Activated CD4-positive, CD25-positive, alpha-beta regulatory T cell treated with anti-CD3 and anti-CD28 coated beads, Interleukin-2, amount 50 U/mL, for 72 hours (primary cell): ENCODE measurements around the gene FCGR3B.
"Not testable (repeated sequence)": the region's sequence is repeated elsewhere in the genome, so short reads cannot be mapped to it uniquely, and the experiment has no call there.

Source experiments
- DNase-seq: peaks from one replicate; pipeline ENCODE4 v3.0.0; 2021

Gene FCGR3B

DNA sequence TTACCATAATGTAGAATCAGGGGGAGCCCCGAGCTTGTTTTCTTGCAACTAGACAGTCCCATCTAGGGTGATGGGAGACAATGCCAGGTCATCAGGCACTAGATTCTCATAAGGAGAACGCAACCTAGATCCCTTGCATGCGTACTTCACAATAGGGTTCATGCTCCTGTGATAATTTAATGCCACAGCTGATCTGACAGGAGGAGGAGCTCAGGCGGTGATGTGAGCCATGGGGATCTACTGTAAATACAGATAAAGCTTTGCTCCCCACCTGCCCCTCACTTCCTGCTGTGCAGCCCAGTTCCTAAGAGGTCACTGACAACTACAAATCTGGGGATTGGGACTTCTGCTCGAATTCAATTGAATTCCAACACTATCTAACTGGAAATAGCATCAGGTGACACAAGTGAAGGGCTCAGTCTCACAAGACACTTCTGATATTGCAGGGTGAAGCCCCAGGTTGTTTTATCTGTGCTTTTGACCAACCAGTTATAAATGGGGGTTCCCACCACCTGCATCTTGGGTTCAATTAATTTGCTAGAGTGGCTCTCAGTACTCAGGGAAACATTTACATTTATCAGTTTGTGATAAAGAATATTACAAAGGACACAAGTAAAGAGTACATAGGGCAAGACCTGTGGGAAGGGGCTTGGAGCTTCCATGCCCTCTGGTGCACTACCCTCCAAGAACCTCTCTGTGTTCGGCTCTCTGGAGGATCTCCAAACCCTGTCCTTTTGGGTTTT, 7.4 kb upstream of the FCGR3B start:
- DNase-seq, result not testable (repeated sequence)

DNA sequence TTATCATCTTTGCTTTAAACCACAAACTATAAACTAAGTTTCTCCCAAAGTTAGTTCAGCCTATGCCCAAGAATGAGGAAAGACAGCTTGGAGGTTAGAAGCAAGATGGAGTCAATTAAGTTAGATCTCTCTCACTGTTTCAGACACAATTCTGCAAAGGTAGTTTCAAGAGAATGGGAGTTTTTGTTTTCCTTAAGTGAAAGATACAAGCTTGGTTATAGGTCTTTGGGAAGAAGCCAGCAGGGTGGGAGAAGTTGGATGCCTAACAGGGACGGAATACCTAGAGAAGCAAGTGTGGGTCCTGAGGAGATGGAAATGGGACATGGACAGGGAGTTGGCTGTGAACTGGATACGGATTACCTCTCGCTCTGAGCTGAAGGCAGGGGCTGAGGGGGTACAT, 6.0 kb upstream of the FCGR3B start:
- not testable (repeated sequence) for DNase-seq

DNA sequence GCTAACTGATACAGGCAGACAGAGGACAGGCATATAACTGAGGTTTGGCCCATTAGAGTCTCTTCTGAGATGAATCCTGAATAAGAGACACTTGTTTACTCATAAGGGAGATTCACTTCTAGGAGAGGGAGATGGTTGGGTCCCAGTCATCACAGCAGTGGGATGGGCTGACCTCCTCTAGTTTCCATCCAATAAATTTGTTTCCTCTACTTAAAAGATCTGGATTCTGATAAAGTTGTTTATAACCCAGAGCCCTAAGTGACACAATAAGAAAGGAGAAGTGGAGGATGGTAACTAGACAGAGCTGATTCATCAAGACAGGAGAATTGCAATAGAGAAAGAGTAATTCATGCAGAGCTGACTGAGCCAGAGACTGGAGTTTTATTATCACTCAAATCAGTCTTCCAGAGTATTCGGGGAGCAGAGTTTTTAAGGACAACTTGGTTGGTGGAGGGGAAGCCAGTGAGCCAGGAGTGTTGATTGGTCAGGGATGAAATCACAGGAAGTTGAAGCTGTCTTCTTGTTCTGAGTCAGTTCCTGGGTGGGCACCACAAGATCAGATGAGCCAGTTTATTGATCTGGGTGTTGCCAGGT, 5.3 kb upstream of the FCGR3B start:
- DNase-seq, result not testable (repeated sequence)

DNA sequence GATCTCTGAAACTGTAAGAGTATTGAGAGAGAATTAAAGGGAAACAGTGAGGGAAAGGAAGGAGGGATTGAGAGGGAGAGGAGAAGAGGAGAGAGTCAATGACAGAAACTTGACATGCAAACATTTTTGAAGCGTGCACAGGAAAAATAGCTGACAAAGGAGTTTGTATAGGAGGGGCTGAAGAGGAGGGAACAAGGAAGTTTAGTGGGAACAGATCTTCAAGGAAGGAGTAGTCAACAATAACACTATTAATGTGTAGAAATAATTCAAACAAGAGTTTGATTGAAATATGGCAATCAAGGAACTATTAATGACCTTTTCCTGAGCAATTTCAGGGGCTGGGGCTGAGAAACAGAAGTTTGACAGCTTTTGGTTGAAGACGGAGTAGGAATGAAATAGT, 4.0 kb upstream of the FCGR3B start:
- not testable (repeated sequence) for DNase-seq

DNA sequence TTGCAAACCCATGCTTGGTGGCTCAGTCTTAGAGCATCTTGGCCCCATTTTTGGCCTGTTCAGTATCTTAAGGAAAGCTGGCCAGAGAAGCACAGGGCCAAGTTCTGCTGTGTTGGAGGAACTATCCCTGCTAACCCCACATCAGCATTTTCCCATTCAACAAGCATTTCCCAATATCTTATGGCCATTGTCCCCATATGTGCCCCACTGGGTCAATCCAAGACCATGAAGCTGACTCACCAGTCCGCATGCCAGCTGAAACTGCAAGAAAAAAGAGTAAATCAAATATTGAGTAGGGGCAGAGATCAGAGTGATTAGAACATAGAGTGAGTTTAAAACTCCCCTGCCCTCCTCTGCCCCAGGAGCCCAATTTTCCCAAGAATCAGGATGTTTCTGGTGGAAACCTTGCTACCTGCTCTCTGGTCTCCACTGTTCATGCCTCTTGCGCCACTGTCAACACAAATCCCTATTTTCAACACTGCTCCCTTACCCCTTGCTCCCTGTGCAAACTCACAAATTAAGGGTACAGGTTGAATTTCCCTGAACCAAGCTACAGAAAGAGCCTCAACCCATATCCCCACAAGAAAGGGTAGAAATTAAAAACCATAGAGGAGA, 741 bp downstream of the FCGR3B start:
- not testable (repeated sequence) for DNase-seq

DNA sequence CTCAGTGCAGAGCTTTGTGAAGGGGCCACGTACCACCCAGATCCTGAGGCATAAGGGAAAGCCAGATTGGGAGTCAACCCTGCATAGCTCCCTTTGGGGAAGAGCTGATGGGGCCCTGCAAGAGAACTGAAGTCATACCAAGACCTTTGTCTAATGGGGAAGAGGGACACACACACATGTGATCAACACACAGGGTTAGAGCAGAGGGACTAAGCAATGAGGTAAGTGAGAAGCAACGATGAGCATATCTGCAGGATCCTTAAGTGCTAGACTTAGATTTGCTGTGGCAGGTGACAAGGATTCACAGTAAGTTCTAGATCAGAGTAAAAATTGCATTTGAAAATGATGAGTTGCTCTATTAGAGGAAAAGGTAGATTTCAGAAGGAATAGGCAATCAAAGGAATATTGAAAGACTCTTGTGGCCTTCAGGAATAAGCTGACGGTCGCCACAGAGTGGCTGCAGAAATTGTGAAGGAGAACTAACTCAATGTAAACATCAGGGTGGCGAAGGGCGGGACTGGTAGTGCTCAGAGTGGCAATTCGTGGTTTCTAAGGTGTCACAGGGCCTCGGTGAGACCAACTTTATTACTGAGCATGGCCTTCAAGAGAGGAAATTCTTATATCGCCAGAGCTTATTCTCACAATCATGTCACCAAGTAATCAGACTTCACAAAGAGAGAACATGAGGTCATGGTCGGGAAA, 4.4 kb downstream of the FCGR3B start:
- not testable (repeated sequence) for DNase-seq

DNA sequence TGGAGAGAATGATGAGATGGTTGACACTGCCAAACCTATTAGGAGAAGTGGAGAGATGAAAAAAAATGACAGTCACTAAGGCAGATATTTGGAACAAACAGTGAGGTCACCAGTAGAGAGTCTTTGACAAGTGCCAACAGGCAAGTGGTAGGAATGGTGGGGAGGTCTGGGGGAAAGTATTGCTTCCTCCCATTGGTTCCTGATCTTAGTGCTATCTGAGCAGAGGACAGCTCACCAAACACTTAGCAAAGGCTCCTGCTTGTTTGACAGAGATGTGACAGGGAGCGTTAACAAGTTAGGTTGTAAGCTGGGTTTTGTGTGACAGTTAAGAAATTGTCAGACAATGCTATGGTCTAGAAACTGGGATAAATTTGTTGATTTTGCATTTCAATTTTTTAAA, 6.4 kb downstream of the FCGR3B start:
- DNase-seq, result not testable (repeated sequence)

DNA sequence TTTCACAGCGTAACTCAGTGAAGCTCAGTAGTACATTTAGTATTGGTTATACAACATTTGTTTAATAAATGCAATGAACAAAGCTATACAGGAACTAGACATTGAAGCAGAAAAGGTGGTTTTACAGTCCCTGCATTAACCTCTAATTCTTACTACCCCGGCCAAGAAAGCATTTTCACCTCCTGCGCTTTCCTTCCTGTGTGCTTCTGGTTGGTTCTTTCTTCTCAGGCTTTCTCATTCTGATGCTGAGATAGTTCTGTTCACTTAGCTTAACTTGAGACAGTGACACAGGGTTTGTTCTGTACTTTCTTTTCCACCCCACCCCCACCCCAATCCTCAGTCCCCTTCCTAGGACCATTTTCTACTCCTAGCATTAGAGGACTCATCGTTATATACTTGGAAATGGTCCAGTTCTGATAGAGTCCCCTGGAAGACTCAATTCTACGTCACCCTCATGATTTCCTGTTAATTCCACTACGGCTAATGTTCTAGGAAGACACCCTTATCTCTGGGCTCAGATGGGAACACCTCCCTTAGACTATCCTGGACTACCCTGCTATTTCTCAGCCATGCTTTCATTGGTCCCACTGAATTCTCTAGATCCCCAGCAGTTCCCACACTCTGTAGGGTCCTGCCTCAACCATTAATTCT, 7.5 kb downstream of the FCGR3B start:
- DNase-seq, result not testable (repeated sequence)

DNA sequence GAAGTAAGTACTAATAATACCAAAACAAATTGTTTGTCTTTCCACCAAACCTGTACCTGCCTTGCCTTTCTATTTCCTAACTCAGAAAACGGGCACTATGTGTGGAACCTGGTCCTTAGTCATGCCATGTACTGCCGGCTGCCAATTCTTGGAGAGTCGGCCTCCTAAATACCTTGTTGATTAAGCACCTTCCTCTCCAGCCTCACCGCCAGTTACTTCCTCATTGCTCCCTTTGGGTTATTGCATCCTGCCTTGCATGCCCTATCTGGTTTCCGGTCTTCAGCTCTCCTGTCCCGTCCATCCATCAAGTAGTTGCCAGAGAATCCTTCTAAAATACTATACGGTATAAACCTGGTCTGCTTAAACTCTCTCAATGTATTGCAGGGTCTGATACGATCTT, 8.9 kb downstream of the FCGR3B start:
- not testable (repeated sequence) for DNase-seq

DNA sequence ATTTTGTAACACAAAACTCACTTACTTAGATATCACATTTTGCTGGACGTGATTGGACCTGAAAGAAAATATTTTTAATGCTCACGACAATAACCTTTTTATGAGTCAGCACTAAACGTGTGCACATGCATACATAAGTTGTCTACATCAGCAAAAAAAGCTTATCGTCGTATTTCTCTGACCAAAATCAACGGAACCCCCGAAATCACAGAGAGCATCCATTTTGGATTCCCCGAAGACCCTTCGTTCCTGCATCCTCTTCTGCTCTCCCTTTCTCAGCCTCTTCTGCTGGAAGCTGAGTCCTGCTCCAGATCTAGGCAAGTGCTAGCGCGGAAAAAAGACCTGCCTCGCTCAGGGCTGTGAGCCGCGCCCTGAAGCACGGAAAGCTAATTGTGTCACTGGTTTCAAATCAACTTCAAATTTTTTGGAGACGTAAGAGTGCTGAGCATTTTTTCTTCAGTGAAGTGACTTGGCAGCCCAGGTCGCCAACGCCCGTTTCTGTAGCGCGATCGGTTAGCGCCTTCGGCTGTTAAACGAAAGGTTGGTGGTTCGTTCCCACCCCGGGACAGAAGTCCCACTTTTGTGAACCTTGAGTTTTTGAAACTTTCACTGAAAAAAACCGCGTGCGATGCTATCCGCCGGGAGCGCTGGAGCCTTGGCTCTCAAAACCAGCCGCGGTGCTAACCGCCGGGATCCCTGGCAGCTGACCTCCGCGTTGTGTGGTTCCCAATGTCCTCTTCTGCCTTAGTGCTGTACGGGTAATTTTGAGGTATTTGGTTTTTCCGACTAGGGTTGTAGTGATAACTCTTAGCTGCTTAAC, 9.6 kb downstream of the FCGR3B start:
- peak; percentile 81 for DNase-seq

DNA sequence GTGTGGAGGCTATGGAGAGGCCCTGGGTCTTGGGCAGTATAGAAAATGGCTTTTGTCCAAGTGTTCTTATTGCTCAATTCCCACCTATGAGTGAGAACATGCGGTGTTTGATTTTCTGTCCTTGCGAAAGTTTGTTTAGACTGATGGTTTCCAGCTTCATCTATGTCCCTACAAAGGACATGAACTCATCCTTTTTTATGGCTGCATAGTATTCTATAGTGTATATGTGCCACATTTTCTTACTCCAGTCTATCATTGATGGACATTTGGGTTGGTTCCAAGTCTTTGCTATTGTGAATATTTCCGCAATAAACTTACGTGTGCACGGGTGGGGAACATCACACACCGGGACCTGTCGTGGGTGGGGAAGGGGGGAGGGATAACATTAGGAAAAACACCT, 10.6 kb downstream of the FCGR3B start:
- not testable (repeated sequence) for DNase-seq

DNA sequence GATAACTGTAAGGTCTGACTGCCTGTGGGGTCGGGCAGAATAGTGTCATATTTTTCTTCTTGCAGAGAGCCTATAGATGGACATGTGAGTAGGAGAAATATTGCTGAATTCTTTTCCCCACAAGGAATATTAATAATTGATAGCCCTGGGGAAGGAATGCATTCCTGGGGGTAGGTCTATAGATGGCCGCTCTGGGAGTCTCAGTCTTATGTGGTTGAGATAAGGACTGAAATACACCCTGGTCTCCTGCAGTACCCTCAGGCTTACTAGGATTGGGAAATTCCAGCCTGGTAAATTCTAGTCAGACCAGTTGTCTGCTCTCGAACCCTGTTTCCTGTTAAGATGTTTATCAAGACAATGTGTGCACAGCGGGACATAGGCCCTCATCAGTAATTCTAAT, 12.5 kb downstream of the FCGR3B start:
- DNase-seq, result not testable (repeated sequence)

DNA sequence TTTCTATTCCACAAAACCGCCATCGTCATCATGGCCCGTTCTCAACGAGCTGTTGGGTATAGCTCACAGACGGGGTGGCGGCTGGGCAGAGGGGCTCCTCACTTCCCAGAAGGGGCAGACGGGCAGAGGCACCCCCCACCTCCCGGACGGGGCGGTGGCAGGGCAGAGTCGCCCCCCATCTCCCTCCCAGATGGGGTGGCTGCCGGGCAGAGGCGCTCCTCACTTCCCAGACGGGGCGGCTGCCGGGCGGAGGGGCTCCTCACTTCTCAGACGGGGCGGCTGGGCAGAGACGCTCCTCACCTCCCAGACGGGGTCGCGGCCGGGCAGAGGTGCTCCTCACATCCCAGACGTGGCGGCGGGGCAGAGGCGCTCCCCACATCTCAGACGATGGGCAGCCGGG, 14.6 kb downstream of the FCGR3B start:
- not testable (repeated sequence) for DNase-seq

DNA sequence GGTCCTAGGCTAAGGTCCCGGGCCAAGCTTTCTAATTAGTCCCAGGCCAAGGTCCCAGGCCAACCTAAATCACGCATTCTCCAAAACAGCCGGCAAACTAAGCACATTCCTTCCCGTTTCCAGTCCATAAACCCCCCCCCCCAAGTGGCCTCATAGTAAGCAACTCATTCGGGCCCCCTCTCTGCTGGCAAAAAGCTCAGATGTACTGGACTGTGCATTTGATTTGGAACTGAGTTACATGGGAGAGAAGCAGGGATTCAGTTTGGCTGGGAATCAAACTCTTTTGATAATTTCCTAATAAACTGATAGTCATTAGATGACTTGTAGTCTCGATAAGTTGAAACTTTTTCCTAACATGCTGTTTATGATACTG, 17.8 kb downstream of the FCGR3B start:
- not testable (repeated sequence) for DNase-seq

DNA sequence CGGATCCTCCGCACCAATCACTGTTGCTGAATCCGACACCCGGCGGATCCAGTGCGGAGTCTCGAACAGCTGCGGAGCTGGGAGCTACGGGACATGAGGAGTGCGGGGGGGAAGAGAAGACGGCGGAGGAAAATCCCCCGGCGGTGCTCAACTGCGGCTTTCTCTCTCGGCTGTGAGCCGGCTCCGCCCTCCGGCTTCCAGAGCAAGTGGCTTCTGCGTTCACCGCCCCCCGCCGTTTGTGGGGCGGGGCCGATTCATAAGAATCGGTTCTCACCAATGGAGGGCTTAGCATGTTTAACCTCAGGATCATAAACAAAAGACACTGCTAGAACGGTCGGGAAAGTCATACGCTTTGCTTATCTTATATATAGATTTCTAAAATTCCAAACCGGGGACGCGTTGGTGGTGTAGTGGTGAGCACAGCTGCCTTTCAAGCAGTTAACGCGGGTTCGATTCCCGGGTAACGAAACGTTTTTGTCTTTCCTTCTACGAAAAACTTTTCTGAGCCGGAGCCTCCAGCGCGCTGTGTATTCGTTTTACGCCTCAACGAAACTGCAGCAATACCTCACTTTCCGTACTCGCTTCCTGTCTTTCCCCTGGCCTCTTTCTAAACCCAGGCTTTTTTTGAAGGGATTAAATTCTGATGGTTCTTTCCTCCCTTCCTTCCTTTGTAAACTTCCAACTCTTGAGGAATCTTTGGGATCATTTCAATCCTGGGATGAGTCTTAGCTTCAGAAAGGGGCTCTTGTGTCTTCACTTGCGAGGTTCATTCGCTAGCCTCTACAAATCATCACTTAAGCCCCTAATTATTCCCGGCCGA, 18.4 kb downstream of the FCGR3B start:
- DNase-seq, result peak; percentile 84

DNA sequence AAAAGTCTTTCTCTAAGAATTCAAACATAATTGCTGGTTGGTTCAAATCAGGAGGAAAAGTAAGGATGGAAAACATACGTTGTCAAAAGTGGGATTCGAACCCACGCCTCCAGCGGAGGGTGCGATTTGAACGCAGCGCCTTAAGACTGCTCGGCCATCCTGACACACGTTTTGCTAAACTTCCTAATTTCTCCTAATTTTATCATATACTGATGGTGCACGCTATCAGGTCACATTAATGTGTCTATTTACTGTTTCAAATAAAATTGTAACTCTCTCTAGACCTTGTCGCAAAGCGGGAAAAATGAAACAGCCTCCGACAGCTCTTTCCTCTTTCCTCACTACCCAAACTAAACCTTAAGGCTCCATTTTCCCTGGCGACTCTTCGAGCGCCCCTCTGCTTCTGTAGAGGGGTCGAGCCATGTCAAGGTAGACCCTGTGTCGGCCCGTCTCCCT, 19.1 kb downstream of the FCGR3B start:
- DNase-seq, result peak; percentile 51

DNA sequence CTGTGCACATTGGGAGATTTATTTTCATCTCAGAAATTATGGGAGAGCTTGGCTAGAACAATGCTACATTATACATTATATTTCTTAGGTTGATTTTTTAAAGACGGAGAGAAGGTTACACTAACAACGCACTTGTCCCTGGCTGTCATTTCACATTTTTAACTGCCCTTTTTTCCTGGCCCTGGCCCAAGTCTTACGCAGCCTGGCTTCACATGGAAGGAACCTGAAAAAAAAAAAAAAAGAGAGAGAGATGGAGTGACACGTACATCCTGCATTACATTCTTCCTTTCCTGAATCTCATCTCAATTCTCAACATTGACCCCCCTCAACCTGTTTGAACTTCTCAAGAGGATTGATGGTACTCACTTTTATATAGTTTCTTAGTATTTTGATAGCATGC, 20.8 kb downstream of the FCGR3B start:
- not testable (repeated sequence) for DNase-seq

DNA sequence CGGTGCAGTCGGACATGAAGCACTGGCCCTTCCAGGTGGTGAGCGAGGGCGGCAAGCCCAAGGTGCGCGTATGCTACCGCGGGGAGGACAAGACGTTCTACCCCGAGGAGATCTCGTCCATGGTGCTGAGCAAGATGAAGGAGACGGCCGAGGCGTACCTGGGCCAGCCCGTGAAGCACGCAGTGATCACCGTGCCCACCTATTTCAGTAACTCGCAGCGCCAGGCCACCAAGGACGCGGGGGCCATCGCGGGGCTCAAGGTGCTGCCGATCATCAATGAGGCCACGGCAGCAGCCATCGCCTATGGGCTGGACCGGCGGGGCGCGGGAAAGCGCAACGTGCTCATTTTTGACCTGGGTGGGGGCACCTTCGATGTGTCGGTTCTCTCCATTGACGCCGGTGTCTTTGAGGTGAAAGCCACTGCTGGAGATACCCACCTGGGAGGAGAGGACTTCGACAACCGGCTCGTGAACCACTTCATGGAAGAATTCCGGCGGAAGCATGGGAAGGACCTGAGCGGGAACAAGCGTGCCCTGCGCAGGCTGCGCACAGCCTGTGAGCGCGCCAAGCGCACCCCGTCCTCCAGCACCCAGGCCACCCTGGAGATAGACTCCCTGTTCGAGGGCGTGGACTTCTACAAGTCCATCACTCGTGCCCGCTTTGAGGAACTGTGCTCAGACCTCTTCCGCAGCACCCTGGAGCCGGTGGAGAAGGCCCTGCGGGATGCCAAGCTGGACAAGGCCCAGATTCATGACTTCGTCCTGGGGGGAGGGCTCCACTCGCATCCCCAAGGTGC, 24.2 kb downstream of the FCGR3B start:
- DNase-seq, result not testable (repeated sequence)

DNA sequence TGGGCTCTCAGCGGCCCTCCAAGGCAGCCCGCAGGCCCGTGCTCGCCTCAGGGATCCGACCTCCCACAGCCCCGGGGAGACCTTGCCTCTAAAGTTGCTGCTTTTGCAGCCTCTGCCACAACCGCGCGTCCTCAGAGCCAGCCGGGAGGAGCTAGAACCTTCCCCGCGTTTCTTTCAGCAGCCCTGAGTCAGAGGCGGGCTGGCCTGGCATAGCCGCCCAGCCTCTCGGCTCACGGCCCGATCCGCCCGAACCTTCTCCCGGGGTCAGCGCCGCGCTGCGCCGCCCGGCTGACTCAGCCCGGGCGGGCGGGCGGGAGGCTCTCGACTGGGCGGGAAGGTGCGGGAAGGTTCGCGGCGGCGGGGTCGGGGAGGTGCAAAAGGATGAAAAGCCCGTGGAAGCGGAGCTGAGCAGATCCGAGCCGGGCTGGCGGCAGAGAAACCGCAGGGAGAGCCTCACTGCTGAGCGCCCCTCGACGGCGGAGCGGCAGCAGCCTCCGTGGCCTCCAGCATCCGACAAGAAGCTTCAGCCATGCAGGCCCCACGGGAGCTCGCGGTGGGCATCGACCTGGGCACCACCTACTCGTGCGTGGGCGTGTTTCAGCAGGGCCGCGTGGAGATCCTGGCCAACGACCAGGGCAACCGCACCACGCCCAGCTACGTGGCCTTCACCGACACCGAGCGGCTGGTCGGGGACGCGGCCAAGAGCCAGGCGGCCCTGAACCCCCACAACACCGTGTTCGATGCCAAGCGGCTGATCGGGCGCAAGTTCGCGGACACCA, 25.0 kb downstream of the FCGR3B start:
- not testable (repeated sequence) for DNase-seq
